ENCODE data around the gene PRKG1.
"Not testable (repeated sequence)": the region's sequence is repeated elsewhere in the genome, so short reads cannot be mapped to it uniquely, and the experiment has no call there.

Gene PRKG1

GRCh38 chr10:51679841-51680240, 605.6 kb downstream of the PRKG1 start:
- DNase-seq, result no peak

GRCh38 chr10:51683031-51683691, 608.9 kb downstream of the PRKG1 start:
- no peak for DNase-seq

- no peak for DNase-seq
Measured at GRCh38 chr10:51685768-51686167, 611.5 kb downstream of the PRKG1 start.

GRCh38 chr10:51687296-51687695, 613.0 kb downstream of the PRKG1 start:
- no peak for DNase-seq

GRCh38 chr10:51688826-51689225, 614.5 kb downstream of the PRKG1 start:
- not testable (repeated sequence) for DNase-seq

GRCh38 chr10:51689536-51689935, 615.2 kb downstream of the PRKG1 start:
- no peak for DNase-seq

GRCh38 chr10:51691135-51691534, 616.8 kb downstream of the PRKG1 start:
- no peak for DNase-seq

GRCh38 chr10:51694086-51694768, 619.9 kb downstream of the PRKG1 start:
- DNase-seq, result no peak

- DNase-seq, result no peak
Measured at GRCh38 chr10:51696251-51696650, 622.0 kb downstream of the PRKG1 start.

GRCh38 chr10:51698473-51699063, 624.3 kb downstream of the PRKG1 start:
- DNase-seq, result no peak

- no peak for DNase-seq
Measured at GRCh38 chr10:51699145-51699474, 624.8 kb downstream of the PRKG1 start.

GRCh38 chr10:51699475-51700227, 625.4 kb downstream of the PRKG1 start, which contains the start of gene CSTF2T:
Gene CSTF2T, minus strand, starts transcription at chr10:51699595. Its CDS starts 46 bp downstream, at chr10:51699549.
- peak; percentile 60 for DNase-seq

- DNase-seq, result no peak
Measured at GRCh38 chr10:51700228-51700817, 626.0 kb downstream of the PRKG1 start.

- no peak for DNase-seq
Measured at GRCh38 chr10:51705774-51706173, 631.5 kb downstream of the PRKG1 start.

GRCh38 chr10:51706225-51706624, 631.9 kb downstream of the PRKG1 start:
- no peak for DNase-seq

GRCh38 chr10:51707392-51707791, 633.1 kb downstream of the PRKG1 start:
- no peak for DNase-seq

GRCh38 chr10:51707821-51708424, 633.6 kb downstream of the PRKG1 start:
- DNase-seq, result no peak

GRCh38 chr10:51708609-51709008, 634.3 kb downstream of the PRKG1 start:
- no peak for DNase-seq

GRCh38 chr10:51709324-51709972, 635.2 kb downstream of the PRKG1 start:
- no peak for DNase-seq

- no peak for DNase-seq
Measured at GRCh38 chr10:51711519-51711891, 637.2 kb downstream of the PRKG1 start.

- no peak for DNase-seq
Measured at GRCh38 chr10:51716981-51717380, 642.7 kb downstream of the PRKG1 start.

- no peak for DNase-seq
Measured at GRCh38 chr10:51718804-51719291, 644.6 kb downstream of the PRKG1 start.

Measured in NCI-H1436 treated with DMSO at 0.1 percent for 48 hours (cell line).